Right ventricle myocardium superior (tissue), 1 donor: ENCODE measurements around the gene EPHB6. TPM values are rescaled to one million over a fixed set of nuclear protein-coding genes. Genes with fewer than 3 reads are reported as not detected.

Experiments
- ATAC-seq: fragments of 200-7000 bp; cut with Tn5 transposase; one replicate; pipeline ENCODE4 v1.9.1; 2020; ENCODE audit warnings: mild to moderate bottlenecking; ENCODE audit not compliant: poor library complexity
- DNase-seq: peaks from one replicate; pipeline ENCODE4 v3.0.0-alpha.2; 2020
- intact Hi-C: fragments of 100-400 bp; cut with DNase I; formaldehyde crosslinking; loops from one replicate; pipeline ENCODE4 v1.11.2; 2022
- total RNA-seq: library from RNA; stranded (reverse); fragmentation: NEBNext Ultra II Directional; extraction: Animal tissue kit (Norgen Biotek cat#: 25700); gene quantifications from one replicate; pipeline ENCODE4 v1.2.1, GENCODE V29; 2021
- donor health status: DM: no; HTN: yes; CAD: no; lungs with severe emphysema.

The EPHB6 gene
- total RNA-seq, 1 donor from 2014 or later, result 2.6 TPM

- DNase-seq (no peak), ATAC-seq (no peak)
- intact Hi-C loops, result no loop called here
Measured at GRCh38 chr7:142905759-142906158, 50.9 kb downstream of the EPHB6 start.

GRCh38 chr7:142906643-142907042 is 51.8 kb downstream of the EPHB6 start:
- intact Hi-C loops, result no loop called here

GRCh38 chr7:142908290-142908689 is 53.4 kb downstream of the EPHB6 start:
- no peak for DNase-seq
- intact Hi-C loops, result no loop called here
- no peak for ATAC-seq

More at GRCh38 chr7:142906643-142907042, 51.8 kb downstream of the EPHB6 start:
- no peak for ATAC-seq
- no peak for DNase-seq

GRCh38 chr7:142908921-142909890 is 54.3 kb downstream of the EPHB6 start:
- ATAC-seq, result no peak
- intact Hi-C loops, result no loop called here
- no peak for DNase-seq

- ATAC-seq (no peak), DNase-seq (no peak)
- intact Hi-C loops, result no loop called here
Measured at GRCh38 chr7:142910031-142910433, 55.2 kb downstream of the EPHB6 start.

GRCh38 chr7:142910481-142910880 is 55.6 kb downstream of the EPHB6 start:
- no peak for ATAC-seq
- DNase-seq, result no peak
- intact Hi-C loops, result no loop called here

GRCh38 chr7:142913051-142913450 is 58.2 kb downstream of the EPHB6 start:
- intact Hi-C loops, result no loop called here
- DNase-seq (no peak), ATAC-seq (no peak)

- intact Hi-C loops, result no loop called here
Measured at GRCh38 chr7:142913566-142913965, 58.7 kb downstream of the EPHB6 start.

GRCh38 chr7:142914121-142914520 is 59.2 kb downstream of the EPHB6 start:
- ATAC-seq, result no peak
- no peak for DNase-seq
- intact Hi-C loops, result no loop called here

More at GRCh38 chr7:142913566-142913965, 58.7 kb downstream of the EPHB6 start:
- ATAC-seq (no peak), DNase-seq (no peak)

GRCh38 chr7:142915315-142915714 is 60.4 kb downstream of the EPHB6 start:
- intact Hi-C loops, result no loop called here
- DNase-seq (no peak), ATAC-seq (no peak)

GRCh38 chr7:142916508-142916907 is 61.6 kb downstream of the EPHB6 start:
- no peak for DNase-seq
- intact Hi-C loops, result no loop called here
- no peak for ATAC-seq

- ATAC-seq (no peak), DNase-seq (no peak)
- intact Hi-C loops, result no loop called here
Measured at GRCh38 chr7:142917447-142917846, 62.6 kb downstream of the EPHB6 start.

GRCh38 chr7:142918901-142919300 is 64.0 kb downstream of the EPHB6 start:
- intact Hi-C loops, result no loop called here
- no peak for ATAC-seq

GRCh38 chr7:142919656-142920055 is 64.8 kb downstream of the EPHB6 start:
- DNase-seq, result no peak
- intact Hi-C loops, result no loop called here

More at GRCh38 chr7:142918901-142919300, 64.0 kb downstream of the EPHB6 start:
- no peak for DNase-seq

More at GRCh38 chr7:142919656-142920055, 64.8 kb downstream of the EPHB6 start:
- ATAC-seq, result no peak

Other genes starting within 250 kb of the EPHB6 start
- not detected for gene PRSS1, start 105.6 kb upstream of the EPHB6 start, total RNA-seq
- not detected for gene PRSS2, start 84.1 kb upstream of the EPHB6 start, total RNA-seq
- gene TRPV6, start 30.7 kb downstream of the EPHB6 start, total RNA-seq, result not detected
- not detected for gene TRPV5, start 78.7 kb downstream of the EPHB6 start, total RNA-seq
- not detected for gene LLCFC1, start 84.4 kb downstream of the EPHB6 start, total RNA-seq
- 0.43 TPM for gene KEL, start 107.3 kb downstream of the EPHB6 start, total RNA-seq
- 0.22 TPM for gene OR9A2, start 172.1 kb downstream of the EPHB6 start, total RNA-seq
- not detected for gene OR6V1, start 197.3 kb downstream of the EPHB6 start, total RNA-seq